8988T (cell line): ENCODE measurements around the gene ENO2.
"Not testable (repeated sequence)": the region's sequence is repeated elsewhere in the genome, so short reads cannot be mapped to it uniquely, and the experiment has no call there.

Experiments used
- DNase-seq: peaks from one replicate; pipeline ENCODE4 v3.0.0; 2011

ENO2 gene

DNA sequence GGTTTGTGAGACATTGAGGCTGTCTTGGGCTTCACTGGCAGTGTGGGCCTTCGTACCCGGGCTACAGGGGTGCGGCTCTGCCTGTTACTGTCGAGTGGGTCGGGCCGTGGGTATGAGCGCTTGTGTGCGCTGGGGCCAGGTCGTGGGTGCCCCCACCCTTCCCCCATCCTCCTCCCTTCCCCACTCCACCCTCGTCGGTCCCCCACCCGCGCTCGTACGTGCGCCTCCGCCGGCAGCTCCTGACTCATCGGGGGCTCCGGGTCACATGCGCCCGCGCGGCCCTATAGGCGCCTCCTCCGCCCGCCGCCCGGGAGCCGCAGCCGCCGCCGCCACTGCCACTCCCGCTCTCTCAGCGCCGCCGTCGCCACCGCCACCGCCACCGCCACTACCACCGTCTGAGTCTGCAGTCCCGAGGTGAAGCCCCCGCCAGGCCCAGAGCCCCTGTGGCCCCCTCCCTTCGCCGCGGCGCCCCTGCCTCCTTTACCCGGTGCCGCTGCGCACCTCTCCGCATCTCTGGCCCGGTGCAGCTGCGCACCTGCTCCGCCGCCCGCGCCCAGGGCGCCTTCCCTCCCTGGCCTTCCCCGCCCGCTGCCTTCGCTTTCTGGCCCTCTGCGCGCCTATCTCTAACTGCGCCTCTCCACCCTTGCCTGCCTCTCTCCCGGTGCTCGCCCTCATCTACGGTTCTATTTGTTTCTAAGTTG lies at the start of gene ENO2:
Gene ENO2, plus strand, starts transcription at position 335 of the 701 bp plus-strand sequence. CDS start 1,253 bp downstream, outside the sequence.
- peak; percentile 46 for DNase-seq

GRCh38 chr12:6865307-6865706 lies 49.1 kb upstream of the ENO2 start:
- DNase-seq: not testable (repeated sequence)

DNA sequence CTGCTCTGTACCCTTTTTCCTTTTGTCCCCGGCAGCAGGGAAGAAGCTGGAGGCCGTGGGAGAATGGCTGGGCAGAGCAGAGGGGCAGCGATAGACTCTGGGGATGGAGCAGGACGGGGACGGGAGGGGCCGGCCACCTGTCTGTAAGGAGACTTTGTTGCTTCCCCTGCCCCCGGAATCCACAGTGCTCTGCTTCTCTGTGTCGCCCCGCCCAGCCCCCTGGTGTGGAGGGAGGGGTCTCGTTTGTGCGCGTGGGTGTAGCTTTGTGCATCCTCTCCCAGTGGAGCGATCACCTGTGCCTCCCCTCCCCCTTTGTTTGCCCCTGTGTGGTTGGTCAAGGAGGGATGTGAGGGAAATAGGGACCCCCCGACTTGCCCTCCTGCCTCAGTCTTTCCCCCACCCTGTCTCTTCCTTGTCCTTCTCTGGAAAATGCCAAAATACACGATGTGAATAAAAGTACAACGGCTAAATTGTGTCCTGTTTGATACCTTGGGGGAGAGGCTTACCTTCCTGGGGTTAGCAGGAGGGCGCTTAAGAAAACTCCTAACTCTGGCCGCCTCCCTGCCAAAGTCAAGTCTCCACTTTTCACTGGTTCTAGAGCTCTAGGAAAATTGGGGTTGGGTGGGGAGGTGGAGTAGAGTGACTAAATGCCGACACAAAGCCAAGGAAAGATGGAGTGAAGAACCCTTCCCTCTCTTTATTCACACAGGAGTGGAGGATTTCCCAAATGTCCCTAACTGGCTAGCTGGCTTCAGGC lies 48.0 kb upstream of the ENO2 start:
- DNase-seq: no peak

GRCh38 chr12:6866920-6867412 lies 47.4 kb upstream of the ENO2 start:
- DNase-seq: no peak

DNA sequence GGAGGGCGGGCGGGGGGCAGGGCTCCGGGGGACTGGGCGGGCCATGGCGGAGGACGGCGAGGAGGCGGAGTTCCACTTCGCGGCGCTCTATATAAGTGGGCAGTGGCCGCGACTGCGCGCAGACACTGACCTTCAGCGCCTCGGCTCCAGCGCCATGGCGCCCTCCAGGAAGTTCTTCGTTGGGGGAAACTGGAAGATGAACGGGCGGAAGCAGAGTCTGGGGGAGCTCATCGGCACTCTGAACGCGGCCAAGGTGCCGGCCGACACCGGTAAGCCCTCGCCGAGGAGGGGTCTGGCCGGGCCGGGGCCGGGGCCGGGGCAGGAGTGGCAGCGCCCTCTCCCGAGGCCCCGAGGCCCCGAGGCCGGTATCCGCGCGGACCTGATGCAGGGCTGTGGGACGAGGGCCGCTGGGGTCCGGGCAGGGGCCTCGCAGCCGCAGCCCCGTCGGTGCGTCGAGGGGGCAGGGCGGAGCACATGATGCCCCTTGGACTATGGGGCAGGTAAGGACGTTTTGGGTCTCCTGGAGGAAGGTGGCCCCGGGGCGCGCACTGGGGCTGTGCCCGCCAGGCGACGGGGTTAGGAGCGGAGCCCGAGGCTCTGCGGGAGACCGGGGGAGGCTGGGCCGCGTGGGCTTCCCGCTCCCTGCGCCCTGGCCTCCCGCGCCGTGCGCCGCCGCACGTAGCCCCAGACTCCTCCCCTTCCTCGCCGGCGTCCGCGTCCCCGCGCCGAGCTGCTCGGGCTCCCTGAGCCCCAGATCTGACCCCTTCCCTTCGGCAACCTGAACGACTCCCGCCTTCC lies 46.8 kb upstream of the ENO2 start, which contains the start of gene TPI1:
Gene TPI1, plus strand, starts transcription at position 119 of the 798 bp plus-strand sequence. Its CDS starts 36 bp downstream, at position 155.
- DNase-seq: peak; percentile 71

- no peak for DNase-seq
These were observed 46.0 kb upstream of the ENO2 start for GRCh38 chr12:6868211-6869048.

DNA sequence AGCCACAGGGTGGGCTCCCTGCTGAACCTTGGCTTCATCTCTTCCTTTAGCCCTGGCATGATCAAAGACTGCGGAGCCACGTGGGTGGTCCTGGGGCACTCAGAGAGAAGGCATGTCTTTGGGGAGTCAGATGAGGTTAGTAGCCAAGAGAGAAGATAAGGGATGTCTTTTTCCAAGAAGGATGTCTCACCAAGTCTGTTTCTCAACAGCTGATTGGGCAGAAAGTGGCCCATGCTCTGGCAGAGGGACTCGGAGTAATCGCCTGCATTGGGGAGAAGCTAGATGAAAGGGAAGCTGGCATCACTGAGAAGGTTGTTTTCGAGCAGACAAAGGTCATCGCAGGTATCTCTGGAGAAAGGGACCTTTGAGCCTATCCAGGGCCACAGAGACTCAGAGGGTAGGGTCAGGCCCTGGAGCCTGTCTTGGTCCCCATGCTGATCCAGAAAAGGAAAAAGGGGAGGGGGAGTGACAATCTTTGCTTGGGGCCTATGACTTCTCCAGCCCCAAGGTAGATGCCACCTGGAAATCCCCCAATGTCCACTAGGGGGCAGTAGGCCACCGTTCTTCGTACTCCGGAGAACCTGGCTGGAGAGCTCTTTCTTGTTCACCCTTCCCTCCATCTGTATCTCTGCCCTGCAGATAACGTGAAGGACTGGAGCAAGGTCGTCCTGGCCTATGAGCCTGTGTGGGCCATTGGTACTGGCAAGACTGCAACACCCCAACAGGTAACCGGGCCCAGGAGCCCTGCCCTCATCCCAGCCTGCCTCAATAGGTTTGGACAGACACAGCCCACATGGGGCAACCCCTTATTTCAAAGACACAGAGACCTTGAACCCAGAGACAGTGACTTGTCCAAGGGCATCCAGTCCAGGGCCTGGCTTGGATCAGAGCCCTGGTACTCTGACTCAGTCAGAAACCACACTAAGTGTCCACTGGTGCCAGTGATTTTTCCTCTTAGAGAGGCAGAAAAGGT lies 45.0 kb upstream of the ENO2 start:
- no peak for DNase-seq

DNA sequence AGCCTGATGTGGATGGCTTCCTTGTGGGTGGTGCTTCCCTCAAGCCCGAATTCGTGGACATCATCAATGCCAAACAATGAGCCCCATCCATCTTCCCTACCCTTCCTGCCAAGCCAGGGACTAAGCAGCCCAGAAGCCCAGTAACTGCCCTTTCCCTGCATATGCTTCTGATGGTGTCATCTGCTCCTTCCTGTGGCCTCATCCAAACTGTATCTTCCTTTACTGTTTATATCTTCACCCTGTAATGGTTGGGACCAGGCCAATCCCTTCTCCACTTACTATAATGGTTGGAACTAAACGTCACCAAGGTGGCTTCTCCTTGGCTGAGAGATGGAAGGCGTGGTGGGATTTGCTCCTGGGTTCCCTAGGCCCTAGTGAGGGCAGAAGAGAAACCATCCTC lies 44.1 kb upstream of the ENO2 start:
- not testable (repeated sequence) for DNase-seq

- peak; percentile 66 for DNase-seq
These were observed 43.1 kb upstream of the ENO2 start for GRCh38 chr12:6871052-6871957.

- DNase-seq: peak; percentile 81
These were observed 42.0 kb upstream of the ENO2 start for GRCh38 chr12:6872073-6873048.

DNA sequence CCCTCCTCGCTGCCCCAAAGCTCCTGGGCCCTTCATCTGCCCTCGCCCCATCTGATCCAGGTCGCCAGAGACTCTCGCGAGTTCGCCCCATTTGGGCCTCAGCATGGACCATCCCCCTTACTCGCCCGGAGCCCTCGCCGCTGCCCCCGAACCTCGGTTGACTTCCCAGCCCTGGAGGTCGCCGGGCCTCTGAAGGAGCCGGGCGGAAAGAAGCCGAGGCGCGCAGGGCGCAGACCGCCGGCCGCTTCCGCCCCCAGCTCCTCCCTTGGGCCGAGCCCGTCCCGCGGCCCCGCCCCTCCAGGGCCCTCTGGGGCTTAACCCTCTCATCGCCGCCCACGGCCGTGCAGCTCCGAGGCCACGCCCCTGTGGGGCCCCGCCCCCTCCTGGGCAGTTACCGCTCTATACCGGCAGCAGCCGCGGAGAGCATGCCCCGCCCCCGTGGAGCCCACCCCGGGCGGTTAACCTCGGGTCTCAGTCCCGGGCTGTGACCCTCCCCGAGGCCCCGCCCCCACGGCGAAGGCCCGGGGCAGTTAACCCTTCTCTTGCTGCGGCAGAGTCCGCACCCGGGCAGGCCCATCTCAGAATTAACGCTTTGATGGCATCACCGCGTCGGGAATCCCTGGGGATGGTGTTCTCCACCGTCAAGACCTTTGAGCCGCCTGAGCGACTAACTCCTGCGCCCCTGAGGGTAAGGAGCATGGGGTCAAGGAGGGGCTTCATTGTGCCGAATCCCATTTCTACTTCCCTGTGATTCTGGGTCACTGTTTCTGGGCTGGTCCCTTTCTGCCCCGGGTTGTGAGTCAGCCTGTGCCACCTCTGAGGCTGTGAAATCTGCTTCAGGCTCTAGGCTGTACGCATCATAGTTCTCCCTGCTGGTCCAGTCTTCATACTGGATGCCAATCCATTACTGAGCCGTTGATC lies 41.0 kb upstream of the ENO2 start, which contains the start of gene SPSB2:
Gene SPSB2, minus strand, starts transcription at position 210 of the 921 bp plus-strand sequence. CDS start 402 bp downstream, outside the sequence.
- DNase-seq: peak; percentile 81

GRCh38 chr12:6874015-6874368 lies 40.4 kb upstream of the ENO2 start:
- DNase-seq: not testable (repeated sequence)

- not testable (repeated sequence) for DNase-seq
These were observed 34.6 kb upstream of the ENO2 start for GRCh38 chr12:6879824-6880223.

DNA sequence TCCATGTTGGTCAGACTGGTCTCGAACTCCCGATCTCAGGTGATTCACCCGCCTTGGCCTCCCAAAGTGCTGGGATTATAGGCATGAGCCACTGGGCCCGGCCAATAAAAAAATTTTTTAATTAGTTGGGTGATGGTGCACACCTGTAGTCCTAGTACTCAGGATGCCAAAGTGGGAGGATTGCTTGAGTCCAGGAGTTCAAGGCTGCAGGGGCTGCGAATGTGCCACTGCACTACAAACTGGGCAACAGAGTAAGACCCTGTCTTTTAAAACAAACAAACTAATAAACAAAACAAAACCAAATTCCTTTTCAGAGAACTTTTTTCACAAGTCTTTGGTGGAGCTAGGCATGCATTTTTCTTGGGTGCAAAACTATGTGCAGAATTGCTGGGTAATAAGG lies 31.1 kb upstream of the ENO2 start:
- DNase-seq: no peak

DNA sequence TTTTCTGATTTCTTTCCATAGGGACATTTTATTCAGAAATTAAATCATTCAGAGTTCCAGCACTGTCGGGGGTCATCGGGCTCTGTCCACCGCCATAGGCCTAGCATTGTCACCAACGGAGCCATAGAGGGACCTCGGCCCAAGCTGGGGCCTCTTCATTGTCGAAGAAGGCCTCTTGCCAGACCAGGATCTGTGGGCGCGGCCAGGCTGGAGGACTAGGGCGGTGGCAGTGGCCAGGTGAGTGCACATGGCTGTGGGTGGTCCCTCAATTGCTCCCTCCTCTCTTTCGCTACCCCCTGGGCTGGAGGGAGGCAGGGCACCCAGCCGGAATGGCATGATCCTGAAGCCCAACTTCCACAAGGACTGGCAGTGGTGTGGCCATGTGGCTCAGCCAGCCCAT lies 30.7 kb upstream of the ENO2 start:
- DNase-seq: no peak

DNA sequence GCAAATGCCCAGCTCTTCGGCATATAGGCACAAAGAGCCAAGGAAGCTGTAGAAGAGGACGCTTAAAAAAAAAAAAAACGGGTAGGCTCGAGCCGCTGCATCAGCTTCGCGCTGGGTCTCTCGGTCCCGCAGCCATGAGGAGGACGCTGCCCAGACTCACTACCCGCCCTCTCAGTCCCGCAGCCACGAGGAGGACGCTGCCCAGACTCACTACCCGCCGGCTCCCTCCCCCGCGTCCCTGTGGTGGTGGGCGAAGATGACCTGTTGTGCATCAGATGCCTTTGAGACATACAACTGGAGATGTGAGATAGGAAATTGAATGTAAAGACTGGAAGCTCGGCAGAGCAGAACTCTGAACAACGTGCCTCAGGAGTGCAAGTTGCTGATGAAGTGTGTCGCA lies 29.8 kb upstream of the ENO2 start:
- no peak for DNase-seq
